ENCODE measurements around the gene APOL2. TPM values are rescaled to one million over a fixed set of nuclear protein-coding genes. Genes with fewer than 3 reads are reported as not detected.

The APOL2 gene
- total RNA-seq, 1 experiment from 2014 or later, result 10.0 TPM

GRCh38 chr22:36193577-36193976, 45.8 kb downstream of the APOL2 start:
- no peak overlapping the region for H3K27ac Mint-ChIP-seq (ENCODE audit: unreplicated experiment)
- peaks cover 6% of the 10 kb centered on the region for H3K4me1 Mint-ChIP-seq (ENCODE audit: low read depth, unreplicated experiment)

GRCh38 chr22:36193171-36193570, 46.2 kb downstream of the APOL2 start:
- intact Hi-C loops (cut with micrococcal nuclease; ENCODE audit: unreplicated experiment), result no loop called here
- POLR2A ChIA-PET, result no interaction called here

More at GRCh38 chr22:36193577-36193976, 45.8 kb downstream of the APOL2 start:
- no peaks in the 10 kb centered on the region for H3K9me3 ChIP-seq
- no TSS peak for BruUV-seq (replicated peaks)
- H3K36me3 ChIP-seq (ENCODE audit: control insufficient read depth, insufficient read depth, low read length), result no peaks in the 10 kb centered on the region
- no peak for DNase-seq
- no peak overlapping the region for H3K4me3 ChIP-seq (ENCODE audit: low read depth, low read length)
- ChIA-PET POLR2A (no interaction called here), CTCF (no interaction called here)
- no peak for TF ChIP-seq CTCF (IDR thresholded peaks at IDR 0.05; ENCODE audit: insufficient read depth in 1 of 2, low read depth in 1 of 2, low read length in 1 of 2, severe bottlenecking in 1 of 2, unreplicated experiment in 1 of 2)
- Mint-ChIP-seq H3K4me3 (ENCODE audit: unreplicated experiment) (no peak overlapping the region), H3K36me3 (ENCODE audit: insufficient read depth, unreplicated experiment) (no peaks in the 10 kb centered on the region), H3K9me3 (ENCODE audit: unreplicated experiment) (no peaks in the 10 kb centered on the region), H3K27me3 (ENCODE audit: insufficient read depth, unreplicated experiment) (no peaks in the 10 kb centered on the region)
- H3K27me3 ChIP-seq (replicated peaks; ENCODE audit: control insufficient read depth, insufficient read depth, low read length), result no peaks in the 10 kb centered on the region; the same call in 1 of the 2 replicates
- intact Hi-C loops (cut with micrococcal nuclease; ENCODE audit: unreplicated experiment), result no loop called here
- no peaks in the 10 kb centered on the region for H3K4me1 ChIP-seq

GRCh38 chr22:36192542-36192941, 46.8 kb downstream of the APOL2 start:
- ChIA-PET POLR2A (no interaction called here), CTCF (interaction anchor here (1.0 kb wide), 1 partner anchor 11 kb away, joined by 4 read pairs; no protein-coding TSS in a partner anchor)
- Histone ChIP-seq H3K36me3 (ENCODE audit: control insufficient read depth, insufficient read depth, low read length) (no peaks in the 10 kb centered on the region), H3K4me1 (no peaks in the 10 kb centered on the region), H3K27me3 (replicated peaks; ENCODE audit: control insufficient read depth, insufficient read depth, low read length) (no peaks in the 10 kb centered on the region; the same call in 1 of the 2 replicates), H3K4me3 (ENCODE audit: low read depth, low read length) (no peak overlapping the region), H3K9me3 (no peaks in the 10 kb centered on the region)
- intact Hi-C loops (cut with micrococcal nuclease; ENCODE audit: unreplicated experiment), result no loop called here
- DNase-seq, result no peak
- no peak overlapping the region for H3K27ac Mint-ChIP-seq (ENCODE audit: unreplicated experiment)
- H3K36me3 Mint-ChIP-seq (ENCODE audit: insufficient read depth, unreplicated experiment), result no peaks in the 10 kb centered on the region
- no peaks in the 10 kb centered on the region for H3K9me3 Mint-ChIP-seq (ENCODE audit: unreplicated experiment)
- no TSS peak for BruUV-seq (replicated peaks)
- no peak for TF ChIP-seq CTCF (IDR thresholded peaks at IDR 0.05; ENCODE audit: insufficient read depth in 1 of 2, low read depth in 1 of 2, low read length in 1 of 2, severe bottlenecking in 1 of 2, unreplicated experiment in 1 of 2)
- H3K4me1 Mint-ChIP-seq (ENCODE audit: low read depth, unreplicated experiment), result no peaks in the 10 kb centered on the region
- H3K27me3 Mint-ChIP-seq (ENCODE audit: insufficient read depth, unreplicated experiment), result no peaks in the 10 kb centered on the region
- H3K4me3 Mint-ChIP-seq (ENCODE audit: unreplicated experiment), result no peak overlapping the region

More at GRCh38 chr22:36193171-36193570, 46.2 kb downstream of the APOL2 start:
- H3K36me3 Mint-ChIP-seq (ENCODE audit: insufficient read depth, unreplicated experiment), result no peaks in the 10 kb centered on the region
- no peaks in the 10 kb centered on the region for H3K9me3 Mint-ChIP-seq (ENCODE audit: unreplicated experiment)
- Histone ChIP-seq H3K9me3 (no peaks in the 10 kb centered on the region), H3K4me3 (ENCODE audit: low read depth, low read length) (no peak overlapping the region), H3K36me3 (ENCODE audit: control insufficient read depth, insufficient read depth, low read length) (no peaks in the 10 kb centered on the region), H3K27me3 (replicated peaks; ENCODE audit: control insufficient read depth, insufficient read depth, low read length) (no peaks in the 10 kb centered on the region; the same call in 1 of the 2 replicates), H3K4me1 (no peaks in the 10 kb centered on the region)
- peaks cover 6% of the 10 kb centered on the region for H3K4me1 Mint-ChIP-seq (ENCODE audit: low read depth, unreplicated experiment)
- no peaks in the 10 kb centered on the region for H3K27me3 Mint-ChIP-seq (ENCODE audit: insufficient read depth, unreplicated experiment)
- no peak for DNase-seq
- H3K4me3 Mint-ChIP-seq (ENCODE audit: unreplicated experiment), result no peak overlapping the region
- CTCF ChIA-PET, result interaction anchor here (1.0 kb wide), 1 partner anchor 12 kb away, joined by 4 read pairs; no protein-coding TSS in a partner anchor
- H3K27ac Mint-ChIP-seq (ENCODE audit: unreplicated experiment), result no peak overlapping the region
- no peak for TF ChIP-seq CTCF (IDR thresholded peaks at IDR 0.05; ENCODE audit: insufficient read depth in 1 of 2, low read depth in 1 of 2, low read length in 1 of 2, severe bottlenecking in 1 of 2, unreplicated experiment in 1 of 2)
- BruUV-seq (replicated peaks), result no TSS peak
